HEK293T (cell line): ENCODE measurements around the gene ZHX3.

Source experiments
- ARNT ChIP-seq: fragments of 450-650 bp; IDR thresholded peaks from 2 replicates; pipeline ENCODE4 v1.6.1; 2017; ENCODE audit warnings: mild to moderate bottlenecking
- BHLHE40 ChIP-seq: fragments of 450-650 bp; IDR thresholded peaks from 2 replicates; pipeline ENCODE4 v1.6.1; 2016; ENCODE audit warnings: mild to moderate bottlenecking, moderate library complexity, borderline replicate concordance
- CTBP1 ChIP-seq: fragments of 450-650 bp; IDR thresholded peaks from 2 replicates; pipeline ENCODE4 v1.6.1; 2016; ENCODE audit warnings: borderline replicate concordance
- ELF4 ChIP-seq: fragments of 450-650 bp; IDR thresholded peaks from 2 replicates; pipeline ENCODE4 v1.6.1; 2017; ENCODE audit warnings: antibody characterized with exemption
- FOXK2 ChIP-seq: fragments of 450-650 bp; IDR thresholded peaks from 2 replicates; pipeline ENCODE4 v1.6.1; 2016; ENCODE audit warnings: mild to moderate bottlenecking
- FOXM1 ChIP-seq: fragments of 450-650 bp; IDR thresholded peaks from 2 replicates; pipeline ENCODE4 v1.6.1; 2017; ENCODE audit warnings: mild to moderate bottlenecking, borderline replicate concordance
- SP1 ChIP-seq: fragments of 450-650 bp; IDR thresholded peaks from 2 replicates; pipeline ENCODE4 v1.6.1; 2017
- SUZ12 ChIP-seq: fragments of 450-650 bp; IDR thresholded peaks from 2 replicates; pipeline ENCODE4 v1.6.1; 2016; ENCODE audit warnings: mild to moderate bottlenecking
- TARDBP ChIP-seq: fragments of 450-650 bp; IDR thresholded peaks from 2 replicates; pipeline ENCODE4 v1.6.1; 2016
- ZNF384 ChIP-seq: fragments of 450-650 bp; IDR thresholded peaks from 2 replicates; pipeline ENCODE4 v1.6.1; 2016

GRCh38 chr20:41222296-41222695, 95.2 kb downstream of the ZHX3 start:
- TF ChIP-seq CTBP1: no peak
- TF ChIP-seq SP1: no peak
- TF ChIP-seq TARDBP: no peak
- TF ChIP-seq ZNF384: no peak
- no peak for TF ChIP-seq ARNT
- TF ChIP-seq SUZ12: no peak
- TF ChIP-seq BHLHE40: no peak
- no peak for TF ChIP-seq FOXK2
- TF ChIP-seq FOXM1: no peak
- TF ChIP-seq ELF4: no peak
